ENCODE results near the gene ERG. TPM values are rescaled to one million over a fixed set of nuclear protein-coding genes. Genes with fewer than 3 reads are reported as not detected.
A peak's percentile ranks its signal among the peaks of the same experiment; 100 is the strongest.

Gene ERG
- total and polyA plus RNA-seq, 2 donors from 2014 or later, result 6.6 to 29.6 TPM

DNA sequence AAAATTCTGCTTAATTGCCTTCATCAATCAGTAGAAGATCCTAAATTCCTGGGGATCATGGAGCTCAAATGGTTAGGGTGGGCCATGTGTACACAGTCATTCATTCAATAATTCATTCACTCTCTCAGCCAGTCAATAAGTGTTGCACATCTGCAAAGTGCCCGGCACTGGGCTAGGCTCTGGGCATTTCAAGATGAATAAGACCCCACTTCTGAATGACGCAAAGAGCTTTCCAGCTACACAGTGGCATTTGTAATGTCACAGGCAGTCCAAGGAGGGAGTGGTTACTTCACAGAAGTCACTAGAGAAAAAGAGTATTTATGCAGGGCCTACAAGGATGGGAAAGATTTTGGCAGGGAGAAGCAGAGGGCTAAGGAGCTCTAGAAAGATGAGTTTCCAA, 148.3 kb downstream of the ERG start:
- DNase-seq (no peak), FAIRE-seq (no peak)
- no peaks in the 10 kb centered on the region for H3K9me3 ChIP-seq (ENCODE audit: control insufficient read depth in 2 of 3, insufficient read depth in 1 of 3, low read length in 3 of 3)
- no peak overlapping the region for H3K4me3 ChIP-seq (ENCODE audit: low read length in 3 of 3)
- H3K4me1 ChIP-seq (ENCODE audit: control insufficient read depth in 2 of 3, insufficient read depth in 2 of 3, low read depth in 1 of 3, low read length in 3 of 3), result peaks cover 2 to 9% (median 4%) of the 10 kb centered on the region in 3 donors
- H3K9ac ChIP-seq (ENCODE audit: low read length in 3 of 3), result no peak overlapping the region
- H3K27me3 ChIP-seq (ENCODE audit: control insufficient read depth, insufficient read depth, low read length), result no peaks in the 10 kb centered on the region
- TF ChIP-seq, protein P1, sequence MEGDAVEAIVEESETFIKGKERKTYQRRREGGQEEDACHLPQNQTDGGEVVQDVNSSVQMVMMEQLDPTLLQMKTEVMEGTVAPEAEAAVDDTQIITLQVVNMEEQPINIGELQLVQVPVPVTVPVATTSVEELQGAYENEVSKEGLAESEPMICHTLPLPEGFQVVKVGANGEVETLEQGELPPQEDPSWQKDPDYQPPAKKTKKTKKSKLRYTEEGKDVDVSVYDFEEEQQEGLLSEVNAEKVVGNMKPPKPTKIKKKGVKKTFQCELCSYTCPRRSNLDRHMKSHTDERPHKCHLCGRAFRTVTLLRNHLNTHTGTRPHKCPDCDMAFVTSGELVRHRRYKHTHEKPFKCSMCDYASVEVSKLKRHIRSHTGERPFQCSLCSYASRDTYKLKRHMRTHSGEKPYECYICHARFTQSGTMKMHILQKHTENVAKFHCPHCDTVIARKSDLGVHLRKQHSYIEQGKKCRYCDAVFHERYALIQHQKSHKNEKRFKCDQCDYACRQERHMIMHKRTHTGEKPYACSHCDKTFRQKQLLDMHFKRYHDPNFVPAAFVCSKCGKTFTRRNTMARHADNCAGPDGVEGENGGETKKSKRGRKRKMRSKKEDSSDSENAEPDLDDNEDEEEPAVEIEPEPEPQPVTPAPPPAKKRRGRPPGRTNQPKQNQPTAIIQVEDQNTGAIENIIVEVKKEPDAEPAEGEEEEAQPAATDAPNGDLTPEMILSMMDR (IDR thresholded peaks at IDR 0.05; ENCODE audit: borderline replicate concordance, extremely low read depth, insufficient read depth), result no peak
- no peaks in the 10 kb centered on the region for H3K36me3 ChIP-seq (ENCODE audit: control insufficient read depth in 2 of 3, insufficient read depth in 3 of 3, low read length in 3 of 3)
- H3K27ac ChIP-seq (ENCODE audit: low read depth in 2 of 2, low read length in 2 of 2), result no peak overlapping the region
- intact Hi-C loops (cut with DNase I), result no loop called here

DNA sequence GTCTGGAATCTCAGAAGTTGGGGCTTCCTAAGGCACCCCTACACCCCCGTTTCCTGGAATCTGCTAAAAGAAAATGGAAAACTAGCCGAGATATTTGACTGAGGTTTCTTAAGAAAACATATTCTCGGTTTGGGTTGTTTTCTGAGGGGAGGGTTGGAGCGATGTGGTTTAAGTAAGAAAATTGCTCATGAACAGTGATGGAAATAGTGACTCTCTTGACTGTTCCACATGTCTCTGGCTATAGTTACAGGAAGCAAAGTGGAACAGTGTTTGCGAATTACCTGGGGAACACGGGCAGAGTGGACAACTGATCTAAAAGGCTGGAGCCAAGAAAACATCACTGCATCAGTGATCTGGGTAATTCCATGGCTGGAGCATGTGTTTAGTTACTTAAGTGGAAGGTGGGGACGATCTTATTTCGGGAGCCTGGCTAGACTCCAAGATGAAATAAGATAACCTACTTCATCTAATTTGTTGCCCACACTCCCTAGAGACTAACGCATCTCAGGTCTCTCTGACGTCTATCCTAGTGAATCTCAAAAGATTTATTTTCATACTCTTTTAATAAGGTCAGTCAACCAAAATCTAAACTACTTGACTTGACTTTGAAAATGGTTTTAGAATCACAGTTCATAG, 149.0 kb downstream of the ERG start:
- intact Hi-C loops (cut with DNase I), result no loop called here
- peaks cover 2 to 9% (median 4%) of the 10 kb centered on the region in 3 donors for H3K4me1 ChIP-seq (ENCODE audit: control insufficient read depth in 2 of 3, insufficient read depth in 2 of 3, low read depth in 1 of 3, low read length in 3 of 3)
- peak in 3 of 5 donors; percentile 50 to 86 (median 81) for DNase-seq

DNA sequence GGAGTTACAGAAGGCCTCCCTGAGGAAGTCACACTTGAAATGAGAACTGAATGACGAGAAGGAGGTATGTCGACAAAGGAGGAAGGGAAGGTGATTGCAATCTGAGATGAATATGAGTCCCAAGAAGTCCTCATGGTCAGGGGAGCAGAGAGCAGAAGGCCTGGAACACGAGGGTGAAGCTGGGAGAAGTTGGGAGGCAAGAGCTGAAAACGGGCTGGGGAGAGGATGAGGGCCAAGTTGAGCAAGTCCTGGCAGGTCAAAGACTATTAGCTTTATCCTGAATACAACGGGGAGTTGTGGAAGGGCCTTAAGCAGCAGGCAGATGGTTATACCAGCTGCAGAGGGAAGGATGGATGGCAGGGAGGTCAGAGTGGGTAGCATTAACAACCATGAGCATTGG, 152.0 kb downstream of the ERG start:
- no peaks in the 10 kb centered on the region for H3K36me3 ChIP-seq (ENCODE audit: control insufficient read depth in 2 of 3, insufficient read depth in 3 of 3, low read length in 3 of 3)
- no peak for DNase-seq
- FAIRE-seq, result no peak
- TF ChIP-seq, protein P1 (IDR thresholded peaks at IDR 0.05; ENCODE audit: borderline replicate concordance, extremely low read depth, insufficient read depth), result no peak
- no peak overlapping the region for H3K9ac ChIP-seq (ENCODE audit: low read length in 3 of 3)
- intact Hi-C loops (cut with DNase I), result no loop called here
- H3K27ac ChIP-seq (ENCODE audit: low read depth in 2 of 2, low read length in 2 of 2), result no peak overlapping the region
- no peaks in the 10 kb centered on the region for H3K4me1 ChIP-seq (ENCODE audit: control insufficient read depth in 2 of 3, insufficient read depth in 2 of 3, low read depth in 1 of 3, low read length in 3 of 3)
- H3K9me3 ChIP-seq (ENCODE audit: control insufficient read depth in 2 of 3, insufficient read depth in 1 of 3, low read length in 3 of 3), result no peaks in the 10 kb centered on the region
- H3K4me3 ChIP-seq (ENCODE audit: low read length in 3 of 3), result no peak overlapping the region
- H3K27me3 ChIP-seq (ENCODE audit: control insufficient read depth, insufficient read depth, low read length), result no peaks in the 10 kb centered on the region

More for the DNA sequence above, 149.0 kb downstream of the ERG start:
- Histone ChIP-seq H3K9me3 (ENCODE audit: control insufficient read depth in 2 of 3, insufficient read depth in 1 of 3, low read length in 3 of 3) (no peaks in the 10 kb centered on the region), H3K27ac (ENCODE audit: low read depth in 2 of 2, low read length in 2 of 2) (no peak overlapping the region), H3K9ac (ENCODE audit: low read length in 3 of 3) (no peak overlapping the region), H3K27me3 (ENCODE audit: control insufficient read depth, insufficient read depth, low read length) (no peaks in the 10 kb centered on the region), H3K36me3 (ENCODE audit: control insufficient read depth in 2 of 3, insufficient read depth in 3 of 3, low read length in 3 of 3) (no peaks in the 10 kb centered on the region), H3K4me3 (ENCODE audit: low read length in 3 of 3) (no peak overlapping the region)
- FAIRE-seq, result no peak
- TF ChIP-seq, protein P1 (IDR thresholded peaks at IDR 0.05; ENCODE audit: borderline replicate concordance, extremely low read depth, insufficient read depth), result no peak

DNA sequence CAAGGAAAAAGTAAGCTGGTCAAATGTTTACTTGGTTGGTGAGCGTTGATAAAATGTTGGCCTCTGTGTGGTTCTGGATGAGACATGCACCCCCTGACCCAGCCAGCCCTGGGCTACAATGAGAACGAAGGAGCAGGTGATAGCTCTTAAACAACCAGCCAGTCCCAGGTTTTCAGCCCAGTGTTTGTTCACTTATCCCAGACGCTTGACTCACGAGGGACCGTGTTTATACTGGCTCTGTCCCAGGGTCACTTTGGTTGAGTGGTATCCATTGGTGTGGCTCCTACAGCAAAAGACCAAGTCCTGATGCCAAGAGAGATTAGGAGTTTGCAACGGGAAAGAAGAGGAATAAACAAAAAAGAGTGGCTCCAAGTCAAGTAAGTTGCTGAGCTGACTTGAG, 154.6 kb downstream of the ERG start:
- no peaks in the 10 kb centered on the region for H3K36me3 ChIP-seq (ENCODE audit: control insufficient read depth in 2 of 3, insufficient read depth in 3 of 3, low read length in 3 of 3)
- no peaks in the 10 kb centered on the region for H3K4me1 ChIP-seq (ENCODE audit: control insufficient read depth in 2 of 3, insufficient read depth in 2 of 3, low read depth in 1 of 3, low read length in 3 of 3)
- intact Hi-C loops (cut with DNase I), result no loop called here
- no peak overlapping the region for H3K4me3 ChIP-seq (ENCODE audit: low read length in 3 of 3)
- TF ChIP-seq, protein P1 (IDR thresholded peaks at IDR 0.05; ENCODE audit: borderline replicate concordance, extremely low read depth, insufficient read depth), result no peak
- H3K27me3 ChIP-seq (ENCODE audit: control insufficient read depth, insufficient read depth, low read length), result no peaks in the 10 kb centered on the region
- FAIRE-seq, result no peak
- DNase-seq, result no peak
- H3K27ac ChIP-seq (ENCODE audit: low read depth in 2 of 2, low read length in 2 of 2), result no peak overlapping the region
- no peaks in the 10 kb centered on the region for H3K9me3 ChIP-seq (ENCODE audit: control insufficient read depth in 2 of 3, insufficient read depth in 1 of 3, low read length in 3 of 3)
- no peak overlapping the region for H3K9ac ChIP-seq (ENCODE audit: low read length in 3 of 3)
